Measurements from ENCODE around the gene TNFSF13B.
"Not testable (repeated sequence)": the region's sequence is repeated elsewhere in the genome, so short reads cannot be mapped to it uniquely, and the experiment has no call there.

The TNFSF13B gene, protein sequence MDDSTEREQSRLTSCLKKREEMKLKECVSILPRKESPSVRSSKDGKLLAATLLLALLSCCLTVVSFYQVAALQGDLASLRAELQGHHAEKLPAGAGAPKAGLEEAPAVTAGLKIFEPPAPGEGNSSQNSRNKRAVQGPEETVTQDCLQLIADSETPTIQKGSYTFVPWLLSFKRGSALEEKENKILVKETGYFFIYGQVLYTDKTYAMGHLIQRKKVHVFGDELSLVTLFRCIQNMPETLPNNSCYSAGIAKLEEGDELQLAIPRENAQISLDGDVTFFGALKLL

GRCh38 chr13:108269601-108270328 is at the start of gene TNFSF13B:
TSS of gene TNFSF13B (plus strand) at chr13:108269718. CDS start at chr13:108269896, 178 bp downstream.
- FAIRE-seq (no peak), DNase-seq (ENCODE audit: low spot score) (peak; percentile 2)

DNA sequence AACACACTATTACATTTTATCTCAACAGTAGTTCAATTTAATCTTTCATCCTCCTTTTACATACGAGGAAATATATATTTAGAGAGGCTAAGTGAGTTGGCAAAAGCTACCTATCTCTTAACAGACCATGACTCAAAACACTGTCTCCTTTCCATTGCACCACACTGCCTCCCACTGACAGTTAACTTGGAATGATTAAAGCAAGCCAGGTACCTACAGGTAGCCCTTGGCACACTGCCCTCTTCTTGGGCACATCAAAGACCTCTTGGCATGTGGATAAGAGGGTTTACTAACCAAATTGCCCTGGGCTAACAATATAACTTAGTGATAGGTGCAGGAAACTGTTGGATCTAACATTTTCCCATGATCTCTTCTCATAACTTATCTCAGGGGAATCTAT is 49.5 kb upstream of the TNFSF13B start:
- DNase-seq (ENCODE audit: low spot score): no peak
- FAIRE-seq: no peak

GRCh38 chr13:108223687-108224503 is 45.6 kb upstream of the TNFSF13B start:
- DNase-seq (ENCODE audit: low spot score): no peak

GRCh38 chr13:108225440-108225839 is 44.1 kb upstream of the TNFSF13B start:
- no peak for DNase-seq (ENCODE audit: low spot score)
- FAIRE-seq: no peak

More at GRCh38 chr13:108223687-108224503, 45.6 kb upstream of the TNFSF13B start:
- FAIRE-seq: no peak

DNA sequence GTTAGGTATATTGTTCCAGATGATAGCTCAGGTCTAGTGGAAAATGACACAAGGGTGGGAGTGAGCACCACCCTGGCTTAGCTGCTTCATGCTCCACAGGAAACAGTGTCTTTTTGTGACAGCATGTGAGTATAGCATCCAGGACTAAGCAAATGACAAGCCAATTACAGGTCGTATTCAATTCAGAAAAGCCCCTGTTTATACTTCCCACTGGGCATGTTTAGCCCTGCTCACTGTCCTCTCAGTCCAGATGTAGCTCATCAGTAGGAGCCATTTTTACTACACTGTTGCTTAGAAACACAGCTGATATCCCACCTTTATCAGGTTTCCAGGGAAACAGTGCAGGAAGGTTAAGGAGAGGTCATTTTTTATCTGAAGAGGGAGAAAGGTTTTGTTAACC is 43.3 kb upstream of the TNFSF13B start:
- no peak for FAIRE-seq

DNA sequence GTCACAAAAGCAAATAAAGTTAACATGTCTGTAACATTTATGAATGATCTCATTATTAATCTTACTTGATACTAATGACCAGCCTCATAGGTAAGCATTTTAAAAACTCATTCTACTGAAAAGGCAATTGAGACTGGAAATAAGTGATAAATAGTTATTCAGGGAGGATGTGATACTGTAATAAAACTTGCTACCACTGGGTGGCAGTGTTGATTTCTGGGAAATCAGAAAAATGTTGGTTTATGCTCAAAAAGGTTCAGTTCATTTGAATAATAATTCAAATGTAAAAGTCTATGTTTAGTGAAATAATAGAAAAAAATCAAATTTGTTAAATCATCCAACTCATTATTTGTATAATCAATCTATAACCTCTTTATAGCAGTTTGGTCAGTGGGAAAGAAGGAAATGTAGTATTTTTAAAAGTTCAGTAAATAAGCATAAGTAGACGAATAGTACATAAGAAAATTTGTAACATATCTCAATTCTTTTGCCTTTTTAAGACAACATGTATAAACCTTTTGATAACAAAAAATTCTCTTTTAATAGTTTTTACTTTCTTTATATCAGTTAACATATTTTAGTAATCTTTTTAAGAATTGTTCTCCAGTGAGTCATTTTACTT is 41.8 kb upstream of the TNFSF13B start:
- no peak for FAIRE-seq
- no peak for DNase-seq (ENCODE audit: low spot score)

More for the DNA sequence above, 43.3 kb upstream of the TNFSF13B start:
- DNase-seq (ENCODE audit: low spot score): no peak

- no peak for DNase-seq (ENCODE audit: low spot score)
- no peak for FAIRE-seq
Measured at GRCh38 chr13:108230377-108230776, 39.1 kb upstream of the TNFSF13B start.

- FAIRE-seq: no peak
- DNase-seq (ENCODE audit: low spot score): no peak
Measured at GRCh38 chr13:108249150-108249549, 20.4 kb upstream of the TNFSF13B start.

DNA sequence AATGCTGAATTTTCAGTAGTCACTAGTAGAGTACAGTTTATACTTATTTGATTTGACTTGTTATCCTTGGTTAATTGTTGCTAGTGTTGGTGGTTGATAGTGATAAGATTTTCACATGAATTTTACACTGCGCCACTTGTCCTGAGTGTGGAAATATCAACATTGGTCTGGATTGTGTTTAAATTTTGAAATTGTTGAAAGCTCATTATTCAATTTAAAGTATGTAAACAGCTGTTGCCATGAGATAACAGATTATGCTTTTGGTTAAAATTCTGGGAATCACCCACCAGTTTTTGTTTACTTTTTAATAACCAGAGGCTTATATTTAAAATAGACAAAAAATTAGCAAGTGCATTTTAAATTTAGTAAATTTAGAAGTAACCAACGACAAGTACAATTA is 12.3 kb upstream of the TNFSF13B start:
- DNase-seq (ENCODE audit: low spot score): no peak
- no peak for FAIRE-seq

GRCh38 chr13:108263621-108264355 is 5.7 kb upstream of the TNFSF13B start:
- no peak for FAIRE-seq
- DNase-seq (ENCODE audit: low spot score): no peak

DNA sequence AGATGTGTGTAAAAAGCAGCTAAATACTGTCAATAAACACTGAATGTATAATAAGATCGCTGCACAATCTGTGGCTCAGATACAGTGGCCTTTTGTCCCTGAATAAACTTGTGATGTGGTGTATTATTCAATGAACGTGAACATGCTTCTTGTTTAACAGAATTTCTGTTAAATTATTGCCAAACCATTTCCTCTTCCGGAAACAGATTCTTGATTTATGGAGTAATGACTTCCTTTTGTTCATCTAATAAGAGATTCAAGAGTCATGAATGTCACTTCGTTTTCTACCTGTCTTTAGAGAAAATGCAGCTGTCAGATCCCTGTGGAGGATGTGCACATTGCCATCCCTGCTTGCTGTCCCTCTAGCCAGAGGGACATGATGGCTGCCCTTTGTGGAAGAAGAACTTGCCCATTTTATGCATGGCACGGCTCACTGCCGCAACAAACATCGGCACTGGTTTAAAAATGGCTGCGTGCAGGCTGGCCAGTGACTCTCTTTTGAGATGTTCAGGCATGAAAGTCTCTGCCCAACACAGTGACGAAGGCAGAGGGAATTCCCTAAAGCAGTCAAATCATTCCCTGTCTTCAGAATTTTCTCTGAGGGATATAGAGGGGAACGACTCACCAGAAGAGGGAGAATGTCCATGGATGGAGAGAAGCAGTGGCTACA is 3.1 kb upstream of the TNFSF13B start:
- FAIRE-seq (no peak), DNase-seq (ENCODE audit: low spot score) (no peak)

DNA sequence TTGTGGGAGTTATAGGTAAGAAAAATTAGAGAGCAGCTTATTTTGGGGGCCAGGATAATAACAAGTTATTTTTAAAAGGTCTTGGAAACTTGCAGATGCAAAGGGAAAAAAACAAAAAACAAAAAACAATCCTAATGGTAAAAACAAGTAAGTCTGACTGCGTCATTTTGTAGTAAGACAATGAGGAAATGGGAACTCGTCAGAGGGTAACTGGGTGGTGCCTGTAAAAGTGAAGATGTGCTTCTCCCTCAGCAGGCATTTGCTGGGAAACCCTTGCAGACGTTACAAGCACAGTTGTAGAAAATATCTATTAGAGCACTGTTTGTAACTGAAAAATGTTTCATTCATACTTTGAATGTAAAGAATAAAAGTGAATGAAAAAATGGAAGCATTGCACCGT is 2.2 kb upstream of the TNFSF13B start:
- no peak for FAIRE-seq

GRCh38 chr13:108267855-108268254 is 1.7 kb upstream of the TNFSF13B start:
- DNase-seq (ENCODE audit: low spot score); FAIRE-seq: not testable (repeated sequence)

More for the DNA sequence above, 2.2 kb upstream of the TNFSF13B start:
- DNase-seq (ENCODE audit: low spot score): no peak

- no peak for FAIRE-seq
- DNase-seq (ENCODE audit: low spot score): no peak
Measured at GRCh38 chr13:108268466-108269112, 929 bp upstream of the TNFSF13B start.

DNA sequence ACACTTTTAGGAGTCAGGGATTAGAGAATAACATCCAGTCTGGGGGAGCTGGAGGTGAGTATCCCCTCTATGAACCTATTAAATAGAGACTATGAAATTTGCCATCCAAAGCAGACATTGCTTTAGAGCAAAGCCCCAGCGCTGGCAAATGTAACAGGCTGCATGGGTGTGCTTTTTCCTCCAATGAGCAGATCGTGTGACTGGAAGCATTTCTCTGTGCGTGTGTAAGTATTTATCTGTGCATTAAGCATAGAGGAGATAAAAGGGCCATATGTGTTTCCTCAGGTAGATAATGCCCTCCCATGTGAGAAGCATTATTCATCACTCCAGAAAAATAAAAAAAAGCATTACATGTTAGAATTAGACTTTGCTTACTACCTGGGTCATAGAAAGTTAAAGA is 924 bp downstream of the TNFSF13B start:
- no peak for DNase-seq (ENCODE audit: low spot score)
- FAIRE-seq: no peak

DNA sequence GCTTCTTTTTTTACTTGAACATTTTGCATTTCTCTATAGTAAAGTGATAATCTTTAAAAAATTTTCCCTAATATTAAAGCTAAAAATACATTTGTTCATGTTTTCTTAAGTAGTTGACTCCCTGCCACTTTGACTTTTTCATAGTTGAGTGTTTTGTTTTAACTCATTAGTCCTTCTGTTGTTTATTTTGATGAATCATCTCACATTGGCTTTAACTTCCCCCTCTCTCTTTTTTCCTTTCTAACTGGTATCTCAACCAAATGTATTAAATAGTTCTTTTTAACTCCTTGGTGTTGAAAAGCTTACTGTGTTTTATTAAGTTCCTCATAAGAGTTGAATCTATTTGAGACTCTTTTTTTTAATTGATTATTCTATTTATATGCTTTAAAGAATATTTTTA is 2.8 kb downstream of the TNFSF13B start:
- FAIRE-seq: no peak
- DNase-seq (ENCODE audit: low spot score): no peak

DNA sequence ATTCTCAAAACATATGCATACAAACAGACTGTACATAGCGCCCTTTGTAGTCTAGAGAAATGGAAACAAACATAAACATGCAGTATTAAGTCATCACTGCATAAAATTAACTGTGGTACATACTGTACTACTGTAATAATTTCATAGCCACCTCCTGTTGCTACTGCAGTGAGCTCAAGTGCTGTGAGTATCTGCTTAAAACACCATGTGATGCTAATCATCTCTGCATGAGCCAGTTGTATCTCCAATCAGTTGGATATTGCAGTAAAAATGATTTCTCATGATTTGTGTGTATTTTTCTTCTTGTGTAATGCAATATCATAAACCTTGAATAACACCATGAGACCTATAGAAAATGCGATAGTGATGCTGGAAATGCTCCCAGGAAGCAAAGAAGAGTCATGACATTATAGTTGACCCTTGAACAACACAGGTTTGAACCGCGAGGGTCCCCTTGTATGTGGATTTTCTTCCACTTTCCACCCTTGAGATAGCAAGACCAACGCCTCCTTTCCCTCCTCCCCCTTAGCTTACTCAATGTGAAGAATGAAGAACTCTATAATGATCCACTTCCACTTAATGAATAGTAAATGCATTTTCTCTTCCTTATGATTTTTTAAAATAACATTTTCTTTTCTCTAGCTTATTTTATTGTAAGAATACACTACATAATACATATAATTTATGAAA is 4.1 kb downstream of the TNFSF13B start:
- DNase-seq (ENCODE audit: low spot score) (no peak), FAIRE-seq (no peak)

- no peak for FAIRE-seq
Measured at GRCh38 chr13:108274718-108275117, 5.2 kb downstream of the TNFSF13B start.

GRCh38 chr13:108276060-108276459 is 6.5 kb downstream of the TNFSF13B start:
- FAIRE-seq: no peak
- DNase-seq (ENCODE audit: low spot score): no peak

More at GRCh38 chr13:108274718-108275117, 5.2 kb downstream of the TNFSF13B start:
- no peak for DNase-seq (ENCODE audit: low spot score)
